HG02840 (cell line): Measurements from ENCODE around the gene SUCO.
"Not testable (repeated sequence)": the region's sequence is repeated elsewhere in the genome, so short reads cannot be mapped to it uniquely, and the experiment has no call there.

ENCODE experiments used
- ATAC-seq: cut with Tn5 transposase; IDR thresholded peaks from one replicate; pipeline ENCODE4 v1.9.1; 2021; ENCODE audit warnings: mild to moderate bottlenecking, moderate library complexity, moderate number of reproducible peaks; ENCODE audit not compliant: unreplicated experiment, low FRiP score

Gene SUCO, protein sequence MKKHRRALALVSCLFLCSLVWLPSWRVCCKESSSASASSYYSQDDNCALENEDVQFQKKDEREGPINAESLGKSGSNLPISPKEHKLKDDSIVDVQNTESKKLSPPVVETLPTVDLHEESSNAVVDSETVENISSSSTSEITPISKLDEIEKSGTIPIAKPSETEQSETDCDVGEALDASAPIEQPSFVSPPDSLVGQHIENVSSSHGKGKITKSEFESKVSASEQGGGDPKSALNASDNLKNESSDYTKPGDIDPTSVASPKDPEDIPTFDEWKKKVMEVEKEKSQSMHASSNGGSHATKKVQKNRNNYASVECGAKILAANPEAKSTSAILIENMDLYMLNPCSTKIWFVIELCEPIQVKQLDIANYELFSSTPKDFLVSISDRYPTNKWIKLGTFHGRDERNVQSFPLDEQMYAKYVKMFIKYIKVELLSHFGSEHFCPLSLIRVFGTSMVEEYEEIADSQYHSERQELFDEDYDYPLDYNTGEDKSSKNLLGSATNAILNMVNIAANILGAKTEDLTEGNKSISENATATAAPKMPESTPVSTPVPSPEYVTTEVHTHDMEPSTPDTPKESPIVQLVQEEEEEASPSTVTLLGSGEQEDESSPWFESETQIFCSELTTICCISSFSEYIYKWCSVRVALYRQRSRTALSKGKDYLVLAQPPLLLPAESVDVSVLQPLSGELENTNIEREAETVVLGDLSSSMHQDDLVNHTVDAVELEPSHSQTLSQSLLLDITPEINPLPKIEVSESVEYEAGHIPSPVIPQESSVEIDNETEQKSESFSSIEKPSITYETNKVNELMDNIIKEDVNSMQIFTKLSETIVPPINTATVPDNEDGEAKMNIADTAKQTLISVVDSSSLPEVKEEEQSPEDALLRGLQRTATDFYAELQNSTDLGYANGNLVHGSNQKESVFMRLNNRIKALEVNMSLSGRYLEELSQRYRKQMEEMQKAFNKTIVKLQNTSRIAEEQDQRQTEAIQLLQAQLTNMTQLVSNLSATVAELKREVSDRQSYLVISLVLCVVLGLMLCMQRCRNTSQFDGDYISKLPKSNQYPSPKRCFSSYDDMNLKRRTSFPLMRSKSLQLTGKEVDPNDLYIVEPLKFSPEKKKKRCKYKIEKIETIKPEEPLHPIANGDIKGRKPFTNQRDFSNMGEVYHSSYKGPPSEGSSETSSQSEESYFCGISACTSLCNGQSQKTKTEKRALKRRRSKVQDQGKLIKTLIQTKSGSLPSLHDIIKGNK (N-terminal part only)

GRCh38 chr1:172532700-172533512, at the start of gene SUCO:
TSS of gene SUCO (plus strand) at chr1:172533150. CDS start at chr1:172533436, 286 bp downstream.
- ATAC-seq = peak; percentile 88

GRCh38 chr1:172483448-172483847, 49.5 kb upstream of the SUCO start:
- no peak for ATAC-seq

GRCh38 chr1:172484252-172484651, 48.7 kb upstream of the SUCO start:
- ATAC-seq = no peak

DNA sequence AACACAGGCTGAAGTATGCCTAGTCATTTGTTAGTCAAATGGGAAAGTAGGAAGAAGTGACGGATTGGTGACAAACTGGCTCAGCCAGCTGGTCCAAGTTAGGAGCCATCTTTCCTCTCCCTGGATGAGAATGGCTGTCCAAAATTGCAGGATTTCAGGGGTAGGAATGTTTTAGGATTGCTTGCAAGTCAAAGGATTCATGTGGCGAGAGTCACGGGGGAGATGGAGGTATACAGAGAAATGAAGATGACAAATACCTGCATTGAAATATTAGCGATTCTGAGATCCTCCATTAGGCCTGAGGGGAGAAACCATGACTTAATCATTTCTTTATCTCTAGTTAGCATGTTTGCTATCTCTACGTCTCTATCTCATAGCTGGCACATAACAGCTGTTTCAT, 47.3 kb upstream of the SUCO start:
- ATAC-seq = no peak

GRCh38 chr1:172486805-172487454, 46.0 kb upstream of the SUCO start:
- ATAC-seq = no peak

DNA sequence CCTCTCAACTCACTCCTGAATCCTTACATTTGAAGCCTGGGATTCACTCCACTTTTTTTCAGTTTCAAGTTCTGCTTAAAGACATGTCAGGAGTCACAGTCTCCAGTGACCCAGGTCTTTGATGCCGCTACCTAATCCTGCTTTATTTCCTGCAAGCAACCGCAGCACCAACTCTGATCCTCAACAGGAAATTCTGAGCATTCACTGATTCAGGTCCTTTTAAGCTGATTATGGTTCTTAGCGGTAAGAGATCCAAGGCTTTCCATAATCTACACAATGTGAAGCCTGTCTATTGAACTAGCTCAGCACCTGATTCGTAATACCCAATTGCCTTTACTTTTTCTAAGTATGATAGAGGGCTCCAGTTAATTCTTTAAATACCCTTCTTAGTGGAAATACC, 45.4 kb upstream of the SUCO start:
- ATAC-seq = no peak

GRCh38 chr1:172488393-172488792, 44.6 kb upstream of the SUCO start:
- ATAC-seq = no peak

DNA sequence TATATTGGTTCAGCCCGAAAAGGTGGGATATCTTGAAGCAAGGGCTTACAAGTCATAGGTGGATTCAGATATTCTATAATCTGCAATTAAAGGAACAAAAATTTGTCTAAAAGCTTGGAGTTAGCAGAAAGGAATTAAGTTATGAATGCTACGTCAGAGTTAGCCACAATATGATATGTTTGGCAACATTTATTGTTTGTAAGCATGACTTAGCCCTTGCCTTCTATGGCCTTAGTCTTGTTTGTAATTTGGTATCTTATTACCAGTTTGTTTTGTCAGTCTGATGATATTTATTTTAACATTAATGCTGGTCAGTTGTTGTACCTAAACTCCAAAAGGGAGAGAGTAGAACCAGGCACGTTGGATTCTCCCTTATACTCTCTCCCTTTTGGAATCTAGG, 43.1 kb upstream of the SUCO start:
- no peak for ATAC-seq

- no peak for ATAC-seq
These were observed 40.5 kb upstream of the SUCO start for GRCh38 chr1:172492421-172492820.

DNA sequence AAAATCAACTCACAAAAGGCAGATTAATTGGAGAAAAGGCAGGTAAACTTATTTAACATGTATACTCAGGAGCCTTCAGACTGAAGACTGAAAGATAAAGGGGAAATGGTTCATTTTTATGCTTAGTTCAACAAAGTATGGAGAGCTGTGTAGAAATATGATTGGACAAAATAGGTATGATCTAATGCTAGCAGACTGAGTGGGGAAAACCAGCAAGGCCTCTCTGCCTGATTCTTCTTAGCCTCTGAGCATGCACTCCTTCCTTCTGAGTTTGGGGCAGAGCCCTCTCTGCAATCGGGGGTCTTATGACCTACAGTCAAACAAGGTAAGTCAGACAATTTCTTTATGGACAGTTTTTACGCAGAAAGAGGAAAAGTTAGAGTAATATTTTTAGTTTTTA, 38.8 kb upstream of the SUCO start:
- ATAC-seq = no peak

DNA sequence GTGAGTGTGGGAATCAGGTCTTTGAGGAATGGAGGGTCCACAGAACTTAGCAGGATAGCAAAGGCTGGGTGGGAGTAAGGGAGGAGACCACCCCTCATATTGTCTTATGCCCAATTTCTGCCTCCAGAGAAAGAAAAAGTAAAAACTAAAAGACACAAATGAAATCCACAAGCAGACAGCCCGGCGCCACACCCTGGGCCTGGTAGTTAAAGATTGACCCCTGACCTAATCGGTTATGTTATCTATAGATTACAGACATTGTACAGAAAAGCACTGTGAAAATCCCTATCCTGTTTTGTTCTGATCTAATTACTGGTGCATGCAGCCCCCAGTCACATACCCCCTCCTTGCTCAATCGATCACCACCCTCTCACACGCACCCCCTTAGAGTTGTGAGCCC, 36.8 kb upstream of the SUCO start:
- ATAC-seq = not testable (repeated sequence)

- ATAC-seq = no peak
These were observed 36.3 kb upstream of the SUCO start for GRCh38 chr1:172496678-172497077.

- ATAC-seq = no peak
These were observed 35.7 kb upstream of the SUCO start for GRCh38 chr1:172497230-172497629.

GRCh38 chr1:172498857-172499256, 34.1 kb upstream of the SUCO start:
- no peak for ATAC-seq

DNA sequence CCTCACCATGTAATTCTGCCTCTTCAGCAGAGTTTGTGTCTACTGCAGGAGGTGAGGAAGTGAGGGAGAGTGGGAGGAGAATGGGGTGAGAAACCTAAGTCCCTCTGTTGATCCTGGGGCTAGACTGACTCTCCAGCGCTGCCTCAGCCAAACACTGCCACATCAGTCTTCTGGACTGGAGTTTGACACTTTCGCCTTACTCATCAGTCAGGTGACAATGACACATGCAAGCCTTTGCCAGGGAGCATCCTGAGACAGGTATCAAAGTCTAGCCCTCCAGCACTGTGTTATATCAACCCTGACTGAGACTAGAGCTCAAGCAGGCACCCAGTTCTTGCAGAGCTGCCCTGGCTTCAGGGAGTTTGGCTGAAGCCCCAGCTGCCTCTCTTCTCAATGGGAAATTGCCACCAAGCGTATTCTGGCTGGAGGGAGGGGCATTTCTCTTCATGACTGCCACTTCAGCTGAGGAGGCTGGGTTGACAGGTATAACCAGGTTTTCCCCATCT, 33.3 kb upstream of the SUCO start:
- no peak for ATAC-seq

GRCh38 chr1:172500207-172500606, 32.7 kb upstream of the SUCO start:
- no peak for ATAC-seq

DNA sequence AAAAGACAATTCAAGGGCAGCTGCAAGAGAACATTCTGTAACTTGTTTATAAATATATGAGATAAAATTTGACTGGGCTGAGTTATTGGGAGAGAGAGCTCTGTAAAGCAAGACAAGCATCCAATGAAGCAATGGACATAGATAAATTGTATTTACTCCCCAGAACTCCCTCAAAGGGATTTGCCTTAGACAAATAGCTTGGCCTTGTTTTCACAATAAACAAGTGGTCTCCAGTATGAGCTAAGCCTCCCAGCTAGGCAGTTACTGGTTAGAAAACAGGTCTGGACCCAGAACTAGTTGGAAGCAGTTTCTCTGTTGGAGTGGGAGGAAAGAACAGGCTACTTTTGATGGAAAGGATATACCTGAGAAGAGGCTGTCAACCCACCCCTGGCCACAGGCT, 25.2 kb upstream of the SUCO start:
- no peak for ATAC-seq

DNA sequence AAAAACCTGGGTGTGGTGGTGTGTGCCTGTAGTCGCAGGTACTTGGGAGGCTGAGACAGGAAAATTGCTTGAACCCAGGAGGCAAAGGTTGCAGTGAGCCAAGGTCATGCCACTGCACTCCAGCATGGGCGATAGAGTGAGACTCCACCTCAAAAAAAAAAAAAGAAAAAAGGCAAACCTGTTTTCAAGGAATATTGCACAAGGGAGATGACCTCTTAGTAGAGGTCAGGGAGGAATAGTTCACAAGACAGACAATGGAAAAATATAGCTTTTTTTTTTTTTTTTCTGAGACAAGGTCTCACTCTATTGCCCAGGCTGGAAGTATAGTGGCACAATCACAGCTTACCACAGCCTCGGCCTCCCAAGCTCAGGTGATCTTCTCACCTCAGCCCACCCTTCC, 22.5 kb upstream of the SUCO start:
- no peak for ATAC-seq

DNA sequence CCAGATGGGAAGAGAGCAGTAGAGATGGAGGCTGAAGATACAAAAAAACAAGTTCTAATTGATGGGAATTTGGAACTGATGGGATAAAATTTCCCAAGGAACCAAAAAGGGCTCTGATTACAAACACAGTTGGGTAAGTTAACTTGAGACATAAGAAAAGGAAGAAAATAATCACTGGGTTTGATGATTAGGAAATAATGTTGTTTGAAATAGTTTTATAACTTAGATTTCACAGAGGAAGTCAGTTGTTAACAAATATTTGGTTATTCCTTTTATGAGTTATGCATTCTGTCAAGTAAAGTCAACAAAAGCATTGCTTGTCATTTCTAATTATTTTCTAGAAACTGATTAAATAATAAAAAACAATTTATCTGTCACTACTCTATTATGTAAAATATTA, 20.4 kb upstream of the SUCO start:
- no peak for ATAC-seq
